GM12878 (cell line): Measurements from ENCODE around the gene RABGEF1. TPM values are rescaled to one million over a fixed set of nuclear protein-coding genes. Genes with fewer than 3 reads are reported as not detected.

Experiments
- ATAC-seq: fragments of 200-7000 bp; cut with Tn5 transposase; 3 replicates; pipeline ENCODE4 v1.9.1; 2020; ENCODE audit warnings: mild to moderate bottlenecking, moderate library complexity
- BruUV-seq: library from RNA; stranded (reverse); fragments of 400-500 nt; replicated peaks from 2 replicates; lab custom pipeline; 2021; lab: Mats Ljungman, UMichigan
- CTCF ChIA-PET: fragments of 300-600 bp; sonication (Branson Sonifier 250); formaldehyde crosslinking; extraction: SDS; loops from one replicate; lab custom pipeline; 2021; ENCODE audit warnings: inconsistent platforms; lab: Yijun Ruan, JAX
- POLR2A ChIA-PET: fragments of 350-600 bp; formaldehyde crosslinking; extraction: SDS; loops from one replicate; lab custom pipeline; 2021; ENCODE audit warnings: inconsistent platforms; lab: Charles Lee
- RAD21 ChIA-PET: fragments of 300-600 bp; sonication (Branson Sonifier 250); formaldehyde crosslinking; loops from one replicate; lab custom pipeline; 2023; ENCODE audit warnings: antibody characterized with exemption; ENCODE audit not compliant: unreplicated experiment; lab: Charles Lee
- SMC1A ChIA-PET: fragments of 300-600 bp; sonication (Branson Sonifier 250); formaldehyde crosslinking; loops from one replicate; lab custom pipeline; 2023; ENCODE audit not compliant: unreplicated experiment, uncharacterized antibody; lab: Charles Lee
- DNase-seq: peaks from one replicate; pipeline ENCODE4 v3.0.0-alpha.2; 2011; ENCODE audit warnings: low read depth, low spot score
- FAIRE-seq: peaks from 3 replicates; lab custom pipeline; 2011; peaks lifted over from hg19 to GRCh38; lab: Jason Lieb, UNC
- H2AFZ ChIP-seq: 2 replicates; pipeline ENCODE4 v1.6.0; 2011; ENCODE audit warnings: low read depth, low read length, control low read depth; ENCODE audit not compliant: control insufficient read depth
- H3K27ac ChIP-seq: 2 replicates; pipeline ENCODE4 v1.5.1; 2011; ENCODE audit warnings: control low read depth; ENCODE audit not compliant: control insufficient read depth, insufficient read depth
- H3K27me3 ChIP-seq, 2 experiments: replicated peaks in 1 of 2; 2 replicates each; pipeline versions ENCODE4 v1.6.0 to v1.6.1; 2011; ENCODE audit warnings: low read length in 1 of 2; ENCODE audit not compliant: control insufficient read depth in 2 of 2, insufficient read depth in 2 of 2
- H3K36me3 ChIP-seq, 2 experiments: 2 replicates each; pipeline ENCODE4 v1.5.1; 2011; ENCODE audit warnings: low read length in 1 of 2; ENCODE audit not compliant: control insufficient read depth in 2 of 2, insufficient read depth in 2 of 2
- H3K4me1 ChIP-seq: 2 replicates; pipeline ENCODE4 v1.6.1; 2011; ENCODE audit warnings: mild to moderate bottlenecking, low read length, moderate library complexity, mixed read lengths; ENCODE audit not compliant: control insufficient read depth, insufficient read depth
- H3K4me2 ChIP-seq: 2 replicates; pipeline ENCODE4 v1.6.0; 2011; ENCODE audit warnings: control low read depth; ENCODE audit not compliant: control insufficient read depth, insufficient read depth
- H3K4me3 ChIP-seq: fragments of 200-600 bp; sonication (generic); 2 replicates; pipeline ENCODE4 v1.5.1; 2016
- H3K79me2 ChIP-seq: 2 replicates; pipeline ENCODE4 v1.6.0; 2011; ENCODE audit warnings: low read length; ENCODE audit not compliant: control insufficient read depth, insufficient read depth
- H3K9ac ChIP-seq: 2 replicates; pipeline ENCODE4 v1.8.0; 2011; ENCODE audit warnings: low read length, control low read depth, mixed read lengths; ENCODE audit not compliant: control insufficient read depth, insufficient read depth
- H3K9me3 ChIP-seq: replicated peaks from 3 replicates; pipeline ENCODE4 v1.5.1; 2011; ENCODE audit warnings: mild to moderate bottlenecking, low read length; ENCODE audit not compliant: control insufficient read depth, insufficient read depth
- H4K20me1 ChIP-seq: 2 replicates; pipeline ENCODE4 v1.6.0; 2011; ENCODE audit not compliant: control insufficient read depth, insufficient read depth
- ATF2 ChIP-seq: IDR thresholded peaks from 2 replicates; pipeline ENCODE4 v1.6.1; 2012; ENCODE audit warnings: low read length, inconsistent platforms
- BCL11A ChIP-seq: IDR thresholded peaks from 2 replicates; pipeline ENCODE4 v1.6.1; 2011; ENCODE audit warnings: low read depth, low read length
- EZH2 ChIP-seq: IDR thresholded peaks from 2 replicates; pipeline ENCODE4 v1.6.1; 2012; ENCODE audit warnings: low read depth, mild to moderate bottlenecking, control low read depth, inconsistent platforms, low read length, borderline replicate concordance; ENCODE audit not compliant: control insufficient read depth
- FOXM1 ChIP-seq: IDR thresholded peaks from 2 replicates; pipeline ENCODE4 v1.6.1; 2012; ENCODE audit warnings: low read depth, mild to moderate bottlenecking, inconsistent platforms, low read length, moderate library complexity
- GABPA ChIP-seq: IDR thresholded peaks from 2 replicates; pipeline ENCODE4 v1.6.1; 2014; ENCODE audit warnings: antibody characterized with exemption, low read depth, mild to moderate bottlenecking, inconsistent platforms
- GATAD2B ChIP-seq: fragments of 450-650 bp; conservative IDR thresholded peaks from 2 replicates; pipeline ENCODE4 v1.6.1; 2017; ENCODE audit warnings: low read depth, mild to moderate bottlenecking, moderate library complexity
- HCFC1 ChIP-seq: fragments of 150-350 bp; IDR thresholded peaks from 2 replicates; pipeline ENCODE4 v1.6.1; 2014; ENCODE audit warnings: low read length
- IKZF2 ChIP-seq, 2 experiments: fragments of 450-650 bp; IDR thresholded peaks; 2 replicates each; pipeline ENCODE4 v1.6.1; 2017; ENCODE audit warnings: mild to moderate bottlenecking in 2 of 2, moderate library complexity in 2 of 2
- MTA3 ChIP-seq: IDR thresholded peaks from 2 replicates; pipeline ENCODE4 v1.6.1; 2012; ENCODE audit warnings: low read length, inconsistent platforms, borderline replicate concordance
- PKNOX1 ChIP-seq: fragments of 450-650 bp; IDR thresholded peaks from 2 replicates; pipeline ENCODE4 v1.6.1; 2016; ENCODE audit warnings: mild to moderate bottlenecking
- RCOR1 ChIP-seq: conservative IDR thresholded peaks from 2 replicates; pipeline ENCODE4 v1.6.1; 2012; ENCODE audit warnings: low read depth, low read length, improper control_type of control experiment
- RUNX3 ChIP-seq: IDR thresholded peaks from 2 replicates; pipeline ENCODE4 v1.6.1; 2012; ENCODE audit warnings: low read length, inconsistent platforms
- SP1 ChIP-seq: IDR thresholded peaks from one replicate; pipeline ENCODE4 v1.6.1; 2011; ENCODE audit warnings: low read depth, low read length
- ZNF207 ChIP-seq: fragments of 450-650 bp; IDR thresholded peaks from 2 replicates; pipeline ENCODE4 v1.6.1; 2014; ENCODE audit warnings: antibody characterized with exemption, mild to moderate bottlenecking, borderline replicate concordance
- ZNF217 ChIP-seq: fragments of 450-650 bp; IDR thresholded peaks from 2 replicates; pipeline ENCODE4 v1.6.1; 2017; ENCODE audit warnings: antibody characterized with exemption, mild to moderate bottlenecking
- WGBS: methylation state at CpG from one replicate; pipeline ENCODE4 v1.1.6; 2016; ENCODE audit warnings: low lambda C conversion rate; ENCODE audit not compliant: insufficient replicate concordance, insufficient coverage; ENCODE audit errors: missing lambda C conversion rate; 5-methylcytosine and 5-hydroxymethylcytosine counted together
- in situ Hi-C: fragments of 300-500 bp; cut with MboI; formaldehyde crosslinking; loops from 9 replicates; pipeline ENCODE4 v1.14.3; 2018; ENCODE audit warnings: mixed read lengths
- intact Hi-C: fragments of 100-400 bp; cut with micrococcal nuclease; formaldehyde crosslinking; loops from one replicate; pipeline ENCODE4 v1.14.2; 2022; ENCODE audit not compliant: unreplicated experiment
- polyA plus RNA-seq, 11 experiments: library from polyadenylated mRNA; depleted of rRNA in 4 of 11; unstranded in 6 of 11; stranded (reverse) in 5 of 11; fragments of >200 nt; fragmentation: Nextera tagmentation in 4 of 11; fragmentation: Illumina TruSeq in 1 of 11; extraction: Ambion mirVana in 4 of 11; extraction: Trizol in 1 of 11; gene quantifications; 1 replicate in 1 of 11; 2 replicates in 10 of 11; pipeline versions ENCODE4 v1.2.1 to v1.2.3, GENCODE V29; 2011 to 2016; ENCODE audit warnings: inconsistent platforms in 2 of 11, missing spikeins in 2 of 11, low read depth in 1 of 11
- total RNA-seq, 4 experiments: library from RNA; depleted of rRNA in 3 of 4; stranded (reverse); fragments of >200 nt in 3 of 4; fragmentation: Illumina TruSeq in 1 of 4; extraction: Trizol in 1 of 4; gene quantifications; 2 replicates each; pipeline versions ENCODE4 v1.2.1 to v1.2.3, GENCODE V29; 2013 to 2021
- TF ChIP-seq, protein P1 (sequence below): fragments of 450-650 bp; IDR thresholded peaks from 2 replicates; pipeline ENCODE4 v1.6.1; 2014; ENCODE audit warnings: mild to moderate bottlenecking
- TF ChIP-seq, protein P2 (sequence below): fragments of 450-650 bp; IDR thresholded peaks from 2 replicates; pipeline ENCODE4 v1.6.1; 2017; ENCODE audit warnings: borderline replicate concordance

RABGEF1 gene
- total and polyA plus RNA-seq, 10 of the 15 experiments (the other 5 are each of a cell fraction or from before 2014, with no cell fraction given) = 10.2 to 36.4 (median 26.1) TPM

GRCh38 chr7:66725843-66726242, 14.7 kb upstream of the RABGEF1 start:
- Histone ChIP-seq H3K27ac (no peak overlapping the region), H3K9me3 (peaks cover 5% of the 10 kb centered on the region; the same call in 2 of the 3 replicates), H3K79me2 (no peaks in the 10 kb centered on the region), H3K4me2 (no peak overlapping the region), H2AFZ (no peak overlapping the region), H3K9ac (no peak overlapping the region), H3K36me3 (peaks cover 2% of the 10 kb centered on the region in 2 experiments; a peak in 2 of 4 replicates), H3K4me1 (no peaks in the 10 kb centered on the region), H4K20me1 (no peaks in the 10 kb centered on the region), H3K27me3 (no peaks in the 10 kb centered on the region), H3K4me3 (no peak overlapping the region)
- DNase-seq = no peak
- ATAC-seq = no peak
- no TSS peak for BruUV-seq
- ChIA-PET CTCF (interaction anchor here (1.2 to 1.4 kb wide), 2 partner anchors 13 to 168 kb away, joined by 3 read pairs; no protein-coding TSS in a partner anchor), RAD21 (no interaction called here)
- in situ Hi-C loops = no loop called here
- TF ChIP-seq, protein P1, sequence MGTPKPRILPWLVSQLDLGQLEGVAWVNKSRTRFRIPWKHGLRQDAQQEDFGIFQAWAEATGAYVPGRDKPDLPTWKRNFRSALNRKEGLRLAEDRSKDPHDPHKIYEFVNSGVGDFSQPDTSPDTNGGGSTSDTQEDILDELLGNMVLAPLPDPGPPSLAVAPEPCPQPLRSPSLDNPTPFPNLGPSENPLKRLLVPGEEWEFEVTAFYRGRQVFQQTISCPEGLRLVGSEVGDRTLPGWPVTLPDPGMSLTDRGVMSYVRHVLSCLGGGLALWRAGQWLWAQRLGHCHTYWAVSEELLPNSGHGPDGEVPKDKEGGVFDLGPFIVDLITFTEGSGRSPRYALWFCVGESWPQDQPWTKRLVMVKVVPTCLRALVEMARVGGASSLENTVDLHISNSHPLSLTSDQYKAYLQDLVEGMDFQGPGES = no peak
- TF ChIP-seq GABPA = no peak
- no peak for TF ChIP-seq SP1
- no peak for TF ChIP-seq ZNF207
- TF ChIP-seq ATF2 = no peak
- no peak for TF ChIP-seq GATAD2B
- no peak for TF ChIP-seq BCL11A
- no peak for TF ChIP-seq PKNOX1
- TF ChIP-seq IKZF2 (IDR thresholded peaks at IDR 0.05) = no peak
- TF ChIP-seq FOXM1 = no peak
- TF ChIP-seq RCOR1 = no peak
- TF ChIP-seq, protein P2, sequence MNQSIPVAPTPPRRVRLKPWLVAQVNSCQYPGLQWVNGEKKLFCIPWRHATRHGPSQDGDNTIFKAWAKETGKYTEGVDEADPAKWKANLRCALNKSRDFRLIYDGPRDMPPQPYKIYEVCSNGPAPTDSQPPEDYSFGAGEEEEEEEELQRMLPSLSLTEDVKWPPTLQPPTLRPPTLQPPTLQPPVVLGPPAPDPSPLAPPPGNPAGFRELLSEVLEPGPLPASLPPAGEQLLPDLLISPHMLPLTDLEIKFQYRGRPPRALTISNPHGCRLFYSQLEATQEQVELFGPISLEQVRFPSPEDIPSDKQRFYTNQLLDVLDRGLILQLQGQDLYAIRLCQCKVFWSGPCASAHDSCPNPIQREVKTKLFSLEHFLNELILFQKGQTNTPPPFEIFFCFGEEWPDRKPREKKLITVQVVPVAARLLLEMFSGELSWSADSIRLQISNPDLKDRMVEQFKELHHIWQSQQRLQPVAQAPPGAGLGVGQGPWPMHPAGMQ = no peak
- TF ChIP-seq RUNX3 = no peak
- no peak for TF ChIP-seq HCFC1
- no peak for TF ChIP-seq EZH2
- no peak for TF ChIP-seq MTA3
- no peak for TF ChIP-seq ZNF217
- TF ChIP-seq, all 136 proteins: peak for 0
- ChIA-PET POLR2A (interaction anchor here (1.3 kb wide), 1 partner anchor 12 kb away, joined by 3 read pairs; no protein-coding TSS in a partner anchor), SMC1A (no interaction called here)
- WGBS = 96% methylated on average over 2 of the region's 2 CpGs
- FAIRE-seq = no peak
- intact Hi-C loops = no loop called here
